Measurements from ENCODE around the gene ADAMTSL1.

ADAMTSL1 gene

GRCh38 chr9:18564018-18564880 lies 90.3 kb downstream of the ADAMTSL1 start:
- no peaks in the 10 kb centered on the region for H4K20me1 ChIP-seq (ENCODE audit: insufficient read depth, low read length)
- no peaks in the 10 kb centered on the region for H3K4me1 ChIP-seq (ENCODE audit: insufficient read depth, low read length)
- no peak overlapping the region for H3K4me2 ChIP-seq (ENCODE audit: insufficient read depth, low read length)
- H3K9ac ChIP-seq (ENCODE audit: low read depth, low read length) = no peak overlapping the region
- H3K9me3 ChIP-seq (ENCODE audit: insufficient read depth, low read length, severe bottlenecking) = no peaks in the 10 kb centered on the region
- H3K27ac ChIP-seq (ENCODE audit: low read length) = no peak overlapping the region
- no peak for DNase-seq
- no peaks in the 10 kb centered on the region for H3K79me2 ChIP-seq (ENCODE audit: insufficient read depth, low read length)
- H3K27me3 ChIP-seq (ENCODE audit: insufficient read depth, low read length, poor library complexity) = no peaks in the 10 kb centered on the region
- H2AFZ ChIP-seq (ENCODE audit: low read depth, low read length) = no peak overlapping the region
- H3K36me3 ChIP-seq (ENCODE audit: insufficient read depth, low read length) = no peaks in the 10 kb centered on the region
- TF ChIP-seq EZH2 (IDR thresholded peaks at IDR 0.05; ENCODE audit: borderline replicate concordance, low read depth, low read length, severe bottlenecking) (no peak), CTCF (IDR thresholded peaks at IDR 0.05; ENCODE audit: borderline replicate concordance, extremely low read depth, low read length, poor library complexity, severe bottlenecking) (no peak)
- H3K4me3 ChIP-seq (ENCODE audit: low read depth in 1 of 2, low read length in 2 of 2) = no peak overlapping the region
- no peak for ATAC-seq (ENCODE audit: insufficient read depth, low read depth)

DNA sequence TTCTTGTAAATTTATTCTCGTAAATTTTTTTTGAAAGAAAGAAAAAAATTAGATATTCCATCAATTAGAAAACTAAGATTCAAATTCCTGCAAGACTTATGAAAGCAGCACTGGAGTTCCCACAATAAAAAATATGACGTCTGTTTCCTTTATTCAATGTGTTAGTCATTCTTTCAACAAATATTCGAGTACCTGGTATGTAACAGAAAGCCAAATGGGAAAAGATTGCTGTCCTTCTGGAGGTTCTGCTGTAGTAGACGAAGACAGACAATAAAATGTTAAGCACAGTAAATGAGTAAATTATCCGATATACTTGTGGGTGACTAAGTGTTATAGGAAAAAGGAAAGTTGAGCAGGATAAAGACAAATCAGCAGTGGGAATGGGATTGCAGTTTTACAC lies 92.2 kb downstream of the ADAMTSL1 start:
- Histone ChIP-seq H3K79me2 (ENCODE audit: insufficient read depth, low read length) (no peaks in the 10 kb centered on the region), H2AFZ (ENCODE audit: low read depth, low read length) (no peak overlapping the region), H3K4me1 (ENCODE audit: insufficient read depth, low read length) (no peaks in the 10 kb centered on the region), H3K27ac (ENCODE audit: low read length) (no peak overlapping the region), H4K20me1 (ENCODE audit: insufficient read depth, low read length) (no peaks in the 10 kb centered on the region), H3K9me3 (ENCODE audit: insufficient read depth, low read length, severe bottlenecking) (no peaks in the 10 kb centered on the region), H3K27me3 (ENCODE audit: insufficient read depth, low read length, poor library complexity) (no peaks in the 10 kb centered on the region), H3K4me2 (ENCODE audit: insufficient read depth, low read length) (no peak overlapping the region), H3K4me3 (ENCODE audit: low read depth in 1 of 2, low read length in 2 of 2) (no peak overlapping the region), H3K36me3 (ENCODE audit: insufficient read depth, low read length) (no peaks in the 10 kb centered on the region), H3K9ac (ENCODE audit: low read depth, low read length) (no peak overlapping the region)
- DNase-seq = no peak
- TF ChIP-seq CTCF (IDR thresholded peaks at IDR 0.05; ENCODE audit: borderline replicate concordance, extremely low read depth, low read length, poor library complexity, severe bottlenecking) (no peak), EZH2 (IDR thresholded peaks at IDR 0.05; ENCODE audit: borderline replicate concordance, low read depth, low read length, severe bottlenecking) (no peak)
- no peak for ATAC-seq (ENCODE audit: insufficient read depth, low read depth)

- TF ChIP-seq EZH2 (IDR thresholded peaks at IDR 0.05; ENCODE audit: borderline replicate concordance, low read depth, low read length, severe bottlenecking) = no peak
- TF ChIP-seq CTCF (IDR thresholded peaks at IDR 0.05; ENCODE audit: borderline replicate concordance, extremely low read depth, low read length, poor library complexity, severe bottlenecking) = no peak
- no peak overlapping the region for H2AFZ ChIP-seq (ENCODE audit: low read depth, low read length)
- ATAC-seq (ENCODE audit: insufficient read depth, low read depth) = no peak
- H3K36me3 ChIP-seq (ENCODE audit: insufficient read depth, low read length) = no peaks in the 10 kb centered on the region
- no peaks in the 10 kb centered on the region for H3K9me3 ChIP-seq (ENCODE audit: insufficient read depth, low read length, severe bottlenecking)
- no peaks in the 10 kb centered on the region for H4K20me1 ChIP-seq (ENCODE audit: insufficient read depth, low read length)
- H3K4me1 ChIP-seq (ENCODE audit: insufficient read depth, low read length) = no peaks in the 10 kb centered on the region
- H3K4me3 ChIP-seq (ENCODE audit: low read depth in 1 of 2, low read length in 2 of 2) = no peak overlapping the region
- H3K27me3 ChIP-seq (ENCODE audit: insufficient read depth, low read length, poor library complexity) = no peaks in the 10 kb centered on the region
- no peak overlapping the region for H3K27ac ChIP-seq (ENCODE audit: low read length)
- H3K9ac ChIP-seq (ENCODE audit: low read depth, low read length) = no peak overlapping the region
- DNase-seq = no peak
- no peaks in the 10 kb centered on the region for H3K79me2 ChIP-seq (ENCODE audit: insufficient read depth, low read length)
- H3K4me2 ChIP-seq (ENCODE audit: insufficient read depth, low read length) = no peak overlapping the region
These were observed 95.0 kb downstream of the ADAMTSL1 start for GRCh38 chr9:18568973-18569372.

All from DND-41 (cell line).